ENCODE results near the gene SSRP1. TPM values are rescaled to one million over a fixed set of nuclear protein-coding genes. Genes with fewer than 3 reads are reported as not detected.

Gene SSRP1
- total and polyA plus RNA-seq, 2 of the 4 experiments (the other 2 are of a cell fraction), result 106 to 146 TPM

- no peak for TF ChIP-seq MXI1 (IDR thresholded peaks at IDR 0.05; ENCODE audit: borderline replicate concordance, low read depth, low read length)
Observed at GRCh38 chr11:57344826-57345225, 9.1 kb upstream of the SSRP1 start (continued).

DNA sequence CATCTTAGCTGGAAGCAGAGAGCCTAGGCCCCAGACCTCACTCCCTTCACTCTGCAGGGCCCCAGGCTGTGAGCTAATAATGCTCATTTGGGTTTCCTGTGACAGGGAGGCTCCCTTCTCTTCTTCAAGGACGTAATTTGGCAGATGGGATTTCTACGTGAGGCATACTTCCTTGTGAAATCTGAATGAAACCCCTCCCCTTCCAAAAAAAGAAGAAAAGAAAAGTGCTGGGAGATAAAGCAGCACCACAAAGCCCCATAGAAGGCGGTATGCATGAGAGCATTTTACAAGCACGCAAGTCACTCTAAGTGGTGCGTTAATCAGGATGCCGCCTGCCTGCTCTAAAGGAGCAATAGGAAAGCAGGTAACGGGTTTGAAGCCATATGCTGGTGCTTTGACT lies 8.1 kb upstream of the SSRP1 start:
- TF ChIP-seq CHD1 (IDR thresholded peaks at IDR 0.05; ENCODE audit: low read depth, low read length) (no peak), MAZ (IDR thresholded peaks at IDR 0.05; ENCODE audit: borderline replicate concordance, low read depth, low read length) (no peak), RAD21 (IDR thresholded peaks at IDR 0.05; ENCODE audit: low read length) (no peak), RFX5 (IDR thresholded peaks at IDR 0.05; ENCODE audit: low read depth, low read length) (no peak), FOS (IDR thresholded peaks at IDR 0.05; ENCODE audit: low read depth, low read length) (no peak), SMC3 (IDR thresholded peaks at IDR 0.05; ENCODE audit: low read depth, low read length) (no peak), NFE2L2 (IDR thresholded peaks at IDR 0.05; ENCODE audit: low read depth, low read length) (no peak), RCOR1 (IDR thresholded peaks at IDR 0.05; ENCODE audit: insufficient replicate concordance, low read length) (no peak)
- TF ChIP-seq, protein P1, sequence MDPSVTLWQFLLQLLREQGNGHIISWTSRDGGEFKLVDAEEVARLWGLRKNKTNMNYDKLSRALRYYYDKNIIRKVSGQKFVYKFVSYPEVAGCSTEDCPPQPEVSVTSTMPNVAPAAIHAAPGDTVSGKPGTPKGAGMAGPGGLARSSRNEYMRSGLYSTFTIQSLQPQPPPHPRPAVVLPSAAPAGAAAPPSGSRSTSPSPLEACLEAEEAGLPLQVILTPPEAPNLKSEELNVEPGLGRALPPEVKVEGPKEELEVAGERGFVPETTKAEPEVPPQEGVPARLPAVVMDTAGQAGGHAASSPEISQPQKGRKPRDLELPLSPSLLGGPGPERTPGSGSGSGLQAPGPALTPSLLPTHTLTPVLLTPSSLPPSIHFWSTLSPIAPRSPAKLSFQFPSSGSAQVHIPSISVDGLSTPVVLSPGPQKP (IDR thresholded peaks at IDR 0.05; ENCODE audit: borderline replicate concordance, low read depth, low read length), result no peak
- TF ChIP-seq, protein P2, sequence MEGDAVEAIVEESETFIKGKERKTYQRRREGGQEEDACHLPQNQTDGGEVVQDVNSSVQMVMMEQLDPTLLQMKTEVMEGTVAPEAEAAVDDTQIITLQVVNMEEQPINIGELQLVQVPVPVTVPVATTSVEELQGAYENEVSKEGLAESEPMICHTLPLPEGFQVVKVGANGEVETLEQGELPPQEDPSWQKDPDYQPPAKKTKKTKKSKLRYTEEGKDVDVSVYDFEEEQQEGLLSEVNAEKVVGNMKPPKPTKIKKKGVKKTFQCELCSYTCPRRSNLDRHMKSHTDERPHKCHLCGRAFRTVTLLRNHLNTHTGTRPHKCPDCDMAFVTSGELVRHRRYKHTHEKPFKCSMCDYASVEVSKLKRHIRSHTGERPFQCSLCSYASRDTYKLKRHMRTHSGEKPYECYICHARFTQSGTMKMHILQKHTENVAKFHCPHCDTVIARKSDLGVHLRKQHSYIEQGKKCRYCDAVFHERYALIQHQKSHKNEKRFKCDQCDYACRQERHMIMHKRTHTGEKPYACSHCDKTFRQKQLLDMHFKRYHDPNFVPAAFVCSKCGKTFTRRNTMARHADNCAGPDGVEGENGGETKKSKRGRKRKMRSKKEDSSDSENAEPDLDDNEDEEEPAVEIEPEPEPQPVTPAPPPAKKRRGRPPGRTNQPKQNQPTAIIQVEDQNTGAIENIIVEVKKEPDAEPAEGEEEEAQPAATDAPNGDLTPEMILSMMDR (conservative IDR thresholded peaks at IDR 0.05; ENCODE audit: low read depth, low read length), result no peak
- H3K79me1 ChIP-seq (ENCODE audit: low read depth in 1 of 2, low read length in 2 of 2), result no peaks in the 10 kb centered on the region
- H3K9me3 ChIP-seq (ENCODE audit: control insufficient read depth, insufficient read depth, low read length), result no peaks in the 10 kb centered on the region
- H4K20me1 ChIP-seq (ENCODE audit: insufficient read depth, low read length), result no peaks in the 10 kb centered on the region
- peaks cover 26% of the 10 kb centered on the region for H3K27me3 ChIP-seq (ENCODE audit: control insufficient read depth, insufficient read depth, low read length)
- H4K8ac ChIP-seq (ENCODE audit: low read depth in 2 of 2, low read length in 2 of 2), result no peak overlapping the region
- DNase-seq (no peak), ATAC-seq (ENCODE audit: low read depth) (no peak)
- H2AK5ac ChIP-seq (ENCODE audit: low read depth, low read length), result no peak overlapping the region
- ChIA-PET CTCF (interaction anchor here (0.7 to 1.0 kb wide), 2 partner anchors 17 to 149 kb away, joined by 3 read pairs; no protein-coding TSS in a partner anchor), POLR2A (ENCODE audit: unreplicated experiment) (no interaction called here)
- H3K27ac ChIP-seq (ENCODE audit: insufficient read depth, low read length), result no peak overlapping the region
- no peak overlapping the region for H2BK15ac ChIP-seq (ENCODE audit: low read depth, low read length)
- no peak overlapping the region for H2AFZ ChIP-seq (replicated peaks; ENCODE audit: low read length, poor library complexity)
- H3K14ac ChIP-seq (replicated peaks; ENCODE audit: low read depth, low read length), result no peak overlapping the region
- H3K56ac ChIP-seq (ENCODE audit: extremely low read depth, insufficient read depth, low read length), result no peak overlapping the region
- H3K4me1 ChIP-seq (ENCODE audit: control insufficient read depth, insufficient read depth, low read length), result no peaks in the 10 kb centered on the region; the same call in 1 of the 2 replicates
- no peak overlapping the region for H2AK9ac ChIP-seq (replicated peaks; ENCODE audit: low read depth, low read length, poor library complexity)
- H3K18ac ChIP-seq (ENCODE audit: low read depth, low read length), result no peak overlapping the region
- no TSS peak for BruUV-seq (replicated peaks)
- no peaks in the 10 kb centered on the region for H3K36me3 ChIP-seq (ENCODE audit: control insufficient read depth, insufficient read depth, low read length)
- H3K23ac ChIP-seq (ENCODE audit: low read depth, low read length), result no peak overlapping the region
- in situ Hi-C loops (cut with MboI; ENCODE audit: low sequenced_read_pairs), result loop anchor here (5.0 kb wide), 1 partner anchor 183 kb away; no protein-coding TSS in a partner anchor
- intact Hi-C loops (cut with micrococcal nuclease), result loop anchor here (2.0 to 10.0 kb wide), 3 partner anchors 113 to 1181 kb away; no protein-coding TSS in a partner anchor
- no peak overlapping the region for H3K9ac ChIP-seq (ENCODE audit: low read depth, low read length)
- H3K4me2 ChIP-seq (ENCODE audit: low read depth, low read length), result no peak overlapping the region
- H4K5ac ChIP-seq (ENCODE audit: low read depth, low read length), result no peak overlapping the region
- H3K4me3 ChIP-seq (ENCODE audit: insufficient read depth, low read depth, low read length), result no peak overlapping the region
- H2BK20ac ChIP-seq (ENCODE audit: low read depth, low read length), result no peak overlapping the region
- no peak overlapping the region for H2BK5ac ChIP-seq (ENCODE audit: low read depth, low read length, poor library complexity, severe bottlenecking)
- no peak overlapping the region for H4K91ac ChIP-seq (ENCODE audit: insufficient read depth, low read depth, low read length)
- H3K9me1 ChIP-seq (ENCODE audit: insufficient read depth, low read length), result no peaks in the 10 kb centered on the region
- H3K4ac ChIP-seq (ENCODE audit: low read depth, low read length), result no peak overlapping the region
- no peak overlapping the region for H2BK120ac ChIP-seq (ENCODE audit: low read depth, low read length)
- dilution Hi-C loops (cut with HindIII; ENCODE audit: low sequenced_read_pairs, unreplicated experiment), result no loop called here
- 73% methylated on average over 3 of the region's 7 CpGs; no CpG with 5 or more reads in 1 of the 2 experiments for WGBS, 2 experiments (ENCODE audit: extremely low coverage in 2 of 2, insufficient read length in 1 of 2)
